Activated gamma-delta T cell treated with Interleukin-2 at 50 U/mL for 16 hours (primary cell): ENCODE measurements around the gene ATP13A4.

Experiments used
- DNase-seq: peaks from one replicate; pipeline ENCODE4 v3.0.0-alpha.2; 2020

ATP13A4 gene

GRCh38 chr3:193489949-193490348 is 64.7 kb downstream of the ATP13A4 start:
- DNase-seq = no peak

- DNase-seq = no peak
Observed at GRCh38 chr3:193488741-193489140, 66.0 kb downstream of the ATP13A4 start.

- DNase-seq = no peak
Observed at GRCh38 chr3:193483988-193484539, 70.6 kb downstream of the ATP13A4 start.

GRCh38 chr3:193481436-193481835 is 73.3 kb downstream of the ATP13A4 start:
- no peak for DNase-seq

GRCh38 chr3:193474446-193474845 is 80.2 kb downstream of the ATP13A4 start:
- no peak for DNase-seq

- DNase-seq = no peak
Observed at GRCh38 chr3:193470710-193471109, 84.0 kb downstream of the ATP13A4 start.

GRCh38 chr3:193465992-193466608 is 88.6 kb downstream of the ATP13A4 start:
- DNase-seq = no peak

GRCh38 chr3:193464889-193465288 is 89.8 kb downstream of the ATP13A4 start:
- no peak for DNase-seq

GRCh38 chr3:193457526-193457925 is 97.2 kb downstream of the ATP13A4 start:
- no peak for DNase-seq

- no peak for DNase-seq
Observed at GRCh38 chr3:193452338-193452737, 102.4 kb downstream of the ATP13A4 start.

GRCh38 chr3:193451902-193452301 is 102.8 kb downstream of the ATP13A4 start:
- no peak for DNase-seq

GRCh38 chr3:193446965-193447602 is 107.6 kb downstream of the ATP13A4 start:
- DNase-seq = no peak

GRCh38 chr3:193439423-193439822 is 115.3 kb downstream of the ATP13A4 start:
- DNase-seq = no peak

GRCh38 chr3:193418576-193419373 is 135.9 kb downstream of the ATP13A4 start:
- no peak for DNase-seq

GRCh38 chr3:193416629-193417028 is 138.1 kb downstream of the ATP13A4 start:
- no peak for DNase-seq

GRCh38 chr3:193407688-193408087 is 147.0 kb downstream of the ATP13A4 start:
- DNase-seq = no peak

GRCh38 chr3:193407112-193407511 is 147.6 kb downstream of the ATP13A4 start:
- DNase-seq = no peak

- no peak for DNase-seq
Observed at GRCh38 chr3:193403307-193403706, 151.4 kb downstream of the ATP13A4 start.

- DNase-seq = no peak
Observed at GRCh38 chr3:193400304-193400703, 154.4 kb downstream of the ATP13A4 start.

- DNase-seq = no peak
Observed at GRCh38 chr3:193396451-193397244, 158.0 kb downstream of the ATP13A4 start.

- DNase-seq = no peak
Observed at GRCh38 chr3:193391902-193392301, 162.8 kb downstream of the ATP13A4 start.

GRCh38 chr3:193389335-193389734 is 165.4 kb downstream of the ATP13A4 start:
- DNase-seq = no peak

- DNase-seq = no peak
Observed at GRCh38 chr3:193388361-193388760, 166.3 kb downstream of the ATP13A4 start.
